HCT116 (cell line): ENCODE results near the gene FBXL13. TPM values are rescaled to one million over a fixed set of nuclear protein-coding genes. Genes with fewer than 3 reads are reported as not detected.

Experiments used
- ATAC-seq: fragments of 200-7000 bp; cut with Tn5 transposase; 2 replicates; pipeline ENCODE4 v1.9.1; 2020; ENCODE audit warnings: mild to moderate bottlenecking, moderate library complexity
- BruUV-seq: library from RNA; stranded (reverse); fragments of 400-500 nt; replicated peaks from 2 replicates; lab custom pipeline; 2021; lab: Mats Ljungman, UMichigan
- CTCF ChIA-PET: fragments of 300-600 bp; sonication (Branson Sonifier 250); formaldehyde crosslinking; loops from one replicate; lab custom pipeline; 2021; ENCODE audit warnings: antibody characterized with exemption; lab: Charles Lee
- POLR2A ChIA-PET: fragments of 300-600, 350-600 bp; sonication (Branson Sonifier 250); formaldehyde crosslinking; loops from one replicate; lab custom pipeline; 2021; ENCODE audit warnings: antibody characterized with exemption; lab: Charles Lee
- RAD21 ChIA-PET, 2 experiments: fragments of 300-600 bp; sonication (Branson Sonifier 250); formaldehyde crosslinking; loops; one replicate each; lab custom pipeline; 2023; ENCODE audit warnings: low total read pairs in 2 of 2; ENCODE audit not compliant: uncharacterized antibody in 2 of 2, unreplicated experiment in 2 of 2, low non-redundant PET in 1 of 2; lab: Charles Lee
- DNase-seq: peaks from one replicate; pipeline ENCODE4 v3.0.0-alpha.2; 2010; ENCODE audit warnings: low read depth, low spot score
- H2AFZ ChIP-seq: fragments of 200-600 bp; shearing (Covaris generic), sonication (generic); 2 replicates; pipeline ENCODE4 v1.6.1; 2017; ENCODE audit warnings: low read depth, mixed run types, mixed read lengths, antibody characterized with exemption, low read length; ENCODE audit not compliant: poor library complexity, severe bottlenecking
- H3K27ac ChIP-seq: 2 replicates; pipeline ENCODE4 v1.5.1; 2012; ENCODE audit warnings: low read depth, low read length
- H3K27me3 ChIP-seq: fragments of 200-600 bp; sonication (generic); 2 replicates; pipeline ENCODE4 v1.6.1; 2016; ENCODE audit warnings: mixed run types, low read length, mixed read lengths; ENCODE audit not compliant: insufficient read depth
- H3K36me3 ChIP-seq, 2 experiments: fragments of 200-500 bp in 1 of 2; fragments of 200-600 bp in 1 of 2; sonication (Bioruptor generic) in 1 of 2; sonication (generic) in 1 of 2; 2 replicates each; pipeline versions ENCODE4 v1.5.1 to v1.6.1; 2014 to 2016; ENCODE audit warnings: low read length in 2 of 2, inconsistent platforms in 1 of 2, mixed read lengths in 1 of 2, mixed run types in 1 of 2; ENCODE audit not compliant: insufficient read depth in 2 of 2, control insufficient read depth in 1 of 2
- H3K4me1 ChIP-seq, 2 experiments: fragments of 200-600 bp in 1 of 2; sonication (generic) in 1 of 2; 2 replicates each; pipeline versions ENCODE4 v1.5.1 to v1.6.1; 2012 to 2017; ENCODE audit warnings: low read length in 2 of 2, inconsistent platforms in 1 of 2, mild to moderate bottlenecking in 1 of 2, mixed read lengths in 1 of 2, mixed run types in 1 of 2, moderate library complexity in 1 of 2; ENCODE audit not compliant: insufficient read depth in 2 of 2, control insufficient read depth in 1 of 2
- H3K4me2 ChIP-seq: fragments of 200-600 bp; sonication (generic); 2 replicates; pipeline ENCODE4 v1.6.1; 2017; ENCODE audit warnings: mixed run types, low read length, mixed read lengths
- H3K4me3 ChIP-seq, 2 experiments: fragments of 200-600 bp in 1 of 2; sonication (generic) in 1 of 2; replicated peaks in 1 of 2; 2 replicates each; pipeline ENCODE4 v1.5.1; 2011 to 2016; ENCODE audit warnings: low read length in 2 of 2, control low read depth in 1 of 2, low read depth in 1 of 2, mild to moderate bottlenecking in 1 of 2, mixed read lengths in 1 of 2, mixed run types in 1 of 2
- H3K79me2 ChIP-seq: fragments of 200-600 bp; sonication (generic); 2 replicates; pipeline ENCODE4 v1.6.1; 2017; ENCODE audit warnings: mild to moderate bottlenecking, mixed run types, low read length, moderate library complexity, mixed read lengths; ENCODE audit not compliant: insufficient read depth
- H3K9ac ChIP-seq: fragments of 200-600 bp; sonication (generic); 2 replicates; pipeline ENCODE4 v1.6.1; 2016; ENCODE audit warnings: low read length, mixed read lengths
- H3K9me2 ChIP-seq: fragments of 200-600 bp; sonication (generic), shearing (Covaris generic); 2 replicates; pipeline ENCODE4 v1.6.1; 2017; ENCODE audit warnings: mixed run types, mild to moderate bottlenecking, moderate library complexity; ENCODE audit not compliant: insufficient read depth
- H3K9me3 ChIP-seq, 2 experiments: fragments of 200-500 bp in 1 of 2; fragments of 200-600 bp in 1 of 2; sonication (Bioruptor generic) in 1 of 2; sonication (generic) in 1 of 2; 2 replicates each; pipeline ENCODE4 v1.6.1; 2014 to 2017; ENCODE audit warnings: low read length in 2 of 2, mixed read lengths in 2 of 2, inconsistent platforms in 1 of 2, low read depth in 1 of 2, mild to moderate bottlenecking in 1 of 2, mixed run types in 1 of 2, moderate library complexity in 1 of 2; ENCODE audit not compliant: control insufficient read depth in 1 of 2, insufficient read depth in 1 of 2
- H4K20me1 ChIP-seq: fragments of 200-600 bp; sonication (generic), shearing (Covaris generic); 2 replicates; pipeline ENCODE4 v1.6.1; 2017; ENCODE audit warnings: mixed run types, mild to moderate bottlenecking, moderate library complexity; ENCODE audit not compliant: insufficient read depth
- CBX3 ChIP-seq: IDR thresholded peaks from 2 replicates; pipeline ENCODE4 v1.6.1; 2012; ENCODE audit warnings: low read depth
- EGR1 ChIP-seq: IDR thresholded peaks from 2 replicates; pipeline ENCODE4 v1.6.1; 2012; ENCODE audit warnings: low read depth
- EZH2 ChIP-seq: fragments of 200-600 bp; sonication (generic); IDR thresholded peaks from 2 replicates; pipeline ENCODE4 v1.6.1; 2017; ENCODE audit warnings: antibody characterized with exemption, mixed run types
- EZH2phosphoT487 ChIP-seq: fragments of 200-600 bp; IDR thresholded peaks from 2 replicates; pipeline ENCODE4 v1.6.1; 2018; ENCODE audit warnings: antibody characterized with exemption, borderline replicate concordance
- FOSL1 ChIP-seq: IDR thresholded peaks from 2 replicates; pipeline ENCODE4 v1.6.1; 2012; ENCODE audit warnings: low read depth
- POLR2A ChIP-seq: IDR thresholded peaks from 2 replicates; pipeline ENCODE4 v1.7.0; 2011; ENCODE audit warnings: borderline replicate concordance; ENCODE audit not compliant: insufficient read depth, insufficient read length; ENCODE audit errors: extremely low read depth
- POLR2AphosphoS5 ChIP-seq: IDR thresholded peaks from 2 replicates; pipeline ENCODE4 v1.6.1; 2011; ENCODE audit warnings: mild to moderate bottlenecking, low read depth, low read length, moderate library complexity
- RAD21 ChIP-seq: IDR thresholded peaks from 2 replicates; pipeline ENCODE4 v1.6.1; 2012; ENCODE audit warnings: low read depth, mild to moderate bottlenecking
- SIN3A ChIP-seq: IDR thresholded peaks from 2 replicates; pipeline ENCODE4 v1.6.1; 2012; ENCODE audit warnings: low read depth
- SRF ChIP-seq: IDR thresholded peaks from 2 replicates; pipeline ENCODE4 v1.6.1; 2012; ENCODE audit warnings: low read depth
- TCF7L2 ChIP-seq: IDR thresholded peaks from 2 replicates; pipeline ENCODE4 v1.7.0; 2011; ENCODE audit warnings: borderline replicate concordance, inconsistent platforms; ENCODE audit not compliant: insufficient read depth, insufficient read length; ENCODE audit errors: extremely low read depth
- ZNF274 ChIP-seq: fragments of 200-500 bp; sonication (Bioruptor generic); IDR thresholded peaks from 2 replicates; pipeline ENCODE4 v1.6.1; 2014; ENCODE audit warnings: mild to moderate bottlenecking, low read depth, low read length, inconsistent platforms
- intact Hi-C: fragments of 100-400 bp; cut with micrococcal nuclease; formaldehyde crosslinking; loops from 2 replicates; pipeline ENCODE4 v1.10.0; 2022
- total RNA-seq: library from RNA; stranded (reverse); gene quantifications from one replicate; pipeline ENCODE4 v1.2.1, GENCODE V29; 2021; ENCODE audit not compliant: unreplicated experiment
- TF ChIP-seq, protein P1 (sequence below): IDR thresholded peaks from 2 replicates; pipeline ENCODE4 v1.6.1; 2012; ENCODE audit warnings: low read depth
- TF ChIP-seq, protein P2 (sequence below): IDR thresholded peaks from 2 replicates; pipeline ENCODE4 v1.6.1; 2012
- TF ChIP-seq, protein P3 (sequence below): IDR thresholded peaks from 2 replicates; pipeline ENCODE4 v1.6.1; 2012

Gene FBXL13
- total RNA-seq, 1 experiment from 2014 or later, result 1.0 TPM

DNA sequence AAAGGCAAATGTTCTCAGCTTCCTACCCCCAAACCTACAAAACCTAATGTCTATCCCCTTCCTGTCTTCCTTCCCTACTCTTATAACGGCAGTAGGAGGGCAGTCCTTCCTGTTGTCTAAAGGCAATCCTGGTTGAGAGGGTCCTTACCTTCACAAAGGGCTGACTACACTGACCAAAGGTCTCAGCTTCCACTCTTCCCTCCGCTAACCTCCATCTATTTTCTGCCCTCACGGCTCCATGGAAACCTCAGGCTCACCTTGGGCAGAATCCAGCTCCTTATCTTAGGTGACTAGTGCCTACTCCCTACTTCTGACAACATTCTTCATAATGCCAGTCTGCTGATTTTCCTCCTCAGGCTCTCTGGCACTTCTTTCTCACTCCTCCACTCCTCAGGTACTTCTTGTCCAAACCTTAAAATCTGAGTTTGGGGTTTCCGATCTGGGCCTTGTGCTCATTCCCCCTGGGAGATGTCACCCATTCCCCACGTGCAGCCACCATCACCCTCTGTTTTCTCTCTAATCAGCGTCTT is 542 bp downstream of the FBXL13 start (continued):
- TF ChIP-seq SRF, result no peak

DNA sequence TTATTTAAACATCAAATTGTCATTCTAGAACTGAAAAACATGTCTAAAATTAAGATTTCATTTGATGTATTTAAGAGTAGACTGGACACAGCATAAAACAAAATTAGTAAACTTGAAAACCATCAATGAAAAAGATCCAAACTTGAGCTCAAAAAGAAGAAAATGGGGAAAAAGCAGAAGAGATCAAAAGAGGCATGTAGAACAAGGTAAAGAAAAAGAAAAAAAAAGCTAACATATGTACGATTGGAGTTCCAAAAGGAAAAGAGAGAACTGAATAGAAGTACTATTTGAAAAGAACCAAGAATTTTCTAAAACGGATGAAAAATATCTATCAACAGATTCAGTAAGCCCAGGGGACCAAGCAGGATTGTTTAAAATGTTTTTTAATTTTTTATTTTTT is 3.6 kb downstream of the FBXL13 start:
- Histone ChIP-seq H3K79me2 (peaks cover 7% of the 10 kb centered on the region), H3K4me1 (peaks cover 0 to 10% of the 10 kb centered on the region in 2 experiments; a peak in 3 of 4 replicates), H3K27me3 (no peaks in the 10 kb centered on the region), H4K20me1 (no peaks in the 10 kb centered on the region), H3K4me2 (no peak overlapping the region), H3K9ac (no peak overlapping the region), H3K9me3 (no peaks in the 10 kb centered on the region), H3K36me3 (no peaks in the 10 kb centered on the region), H3K27ac (no peak overlapping the region), H2AFZ (no peak overlapping the region), H3K4me3 (no peak overlapping the region), H3K9me2 (no peaks in the 10 kb centered on the region)
- ATAC-seq (no peak), DNase-seq (no peak)
- ChIA-PET POLR2A (interaction anchor here (1.2 kb wide), 1 partner anchor 9 kb away, joined by 3 read pairs; no protein-coding TSS in a partner anchor), RAD21 (interaction anchor here in 1 of 2 experiments (0.7 kb wide), 1 partner anchor 75 kb away, joined by 3 read pairs; no protein-coding TSS in a partner anchor), CTCF (interaction anchor here (1.4 kb wide), 1 partner anchor 9 kb away, joined by 7 read pairs; no protein-coding TSS in a partner anchor)
- BruUV-seq, result no TSS peak
- intact Hi-C loops, result loop anchor here (5.0 to 10.0 kb wide), 2 partner anchors 324 to 334 kb away; partner anchors contain the start of gene FAM185A
- TF ChIP-seq, protein P1, sequence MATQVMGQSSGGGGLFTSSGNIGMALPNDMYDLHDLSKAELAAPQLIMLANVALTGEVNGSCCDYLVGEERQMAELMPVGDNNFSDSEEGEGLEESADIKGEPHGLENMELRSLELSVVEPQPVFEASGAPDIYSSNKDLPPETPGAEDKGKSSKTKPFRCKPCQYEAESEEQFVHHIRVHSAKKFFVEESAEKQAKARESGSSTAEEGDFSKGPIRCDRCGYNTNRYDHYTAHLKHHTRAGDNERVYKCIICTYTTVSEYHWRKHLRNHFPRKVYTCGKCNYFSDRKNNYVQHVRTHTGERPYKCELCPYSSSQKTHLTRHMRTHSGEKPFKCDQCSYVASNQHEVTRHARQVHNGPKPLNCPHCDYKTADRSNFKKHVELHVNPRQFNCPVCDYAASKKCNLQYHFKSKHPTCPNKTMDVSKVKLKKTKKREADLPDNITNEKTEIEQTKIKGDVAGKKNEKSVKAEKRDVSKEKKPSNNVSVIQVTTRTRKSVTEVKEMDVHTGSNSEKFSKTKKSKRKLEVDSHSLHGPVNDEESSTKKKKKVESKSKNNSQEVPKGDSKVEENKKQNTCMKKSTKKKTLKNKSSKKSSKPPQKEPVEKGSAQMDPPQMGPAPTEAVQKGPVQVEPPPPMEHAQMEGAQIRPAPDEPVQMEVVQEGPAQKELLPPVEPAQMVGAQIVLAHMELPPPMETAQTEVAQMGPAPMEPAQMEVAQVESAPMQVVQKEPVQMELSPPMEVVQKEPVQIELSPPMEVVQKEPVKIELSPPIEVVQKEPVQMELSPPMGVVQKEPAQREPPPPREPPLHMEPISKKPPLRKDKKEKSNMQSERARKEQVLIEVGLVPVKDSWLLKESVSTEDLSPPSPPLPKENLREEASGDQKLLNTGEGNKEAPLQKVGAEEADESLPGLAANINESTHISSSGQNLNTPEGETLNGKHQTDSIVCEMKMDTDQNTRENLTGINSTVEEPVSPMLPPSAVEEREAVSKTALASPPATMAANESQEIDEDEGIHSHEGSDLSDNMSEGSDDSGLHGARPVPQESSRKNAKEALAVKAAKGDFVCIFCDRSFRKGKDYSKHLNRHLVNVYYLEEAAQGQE, result no peak
- TF ChIP-seq SIN3A (no peak), ZNF274 (no peak), TCF7L2 (no peak), CBX3 (no peak), RAD21 (no peak), EZH2 (no peak), FOSL1 (no peak), EZH2phosphoT487 (no peak), EGR1 (no peak), SRF (no peak), POLR2AphosphoS5 (no peak), POLR2A (no peak)
- TF ChIP-seq, protein P2, sequence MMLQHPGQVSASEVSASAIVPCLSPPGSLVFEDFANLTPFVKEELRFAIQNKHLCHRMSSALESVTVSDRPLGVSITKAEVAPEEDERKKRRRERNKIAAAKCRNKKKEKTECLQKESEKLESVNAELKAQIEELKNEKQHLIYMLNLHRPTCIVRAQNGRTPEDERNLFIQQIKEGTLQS, result no peak
- TF ChIP-seq, protein P3, sequence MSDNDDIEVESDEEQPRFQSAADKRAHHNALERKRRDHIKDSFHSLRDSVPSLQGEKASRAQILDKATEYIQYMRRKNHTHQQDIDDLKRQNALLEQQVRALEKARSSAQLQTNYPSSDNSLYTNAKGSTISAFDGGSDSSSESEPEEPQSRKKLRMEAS, result no peak
